ENCODE data around the gene RUNDC3A. TPM values are rescaled to one million over a fixed set of nuclear protein-coding genes. Genes with fewer than 3 reads are reported as not detected.

RUNDC3A gene
- total and polyA plus RNA-seq, 2 of the 13 experiments (the other 11 are each of a cell fraction or from before 2014, with no cell fraction given) = 0.25 TPM; not detected in 1

GRCh38 chr17:44344939-44345453, 36.6 kb downstream of the RUNDC3A start, which contains the start of gene GRN (continued):
- peak; percentile 66; the same call in 1 of the 2 replicates for TF ChIP-seq ZNF704 (CRISPR knock-in tag; IDR thresholded peaks at IDR 0.05; ENCODE audit: borderline replicate concordance)
- TF ChIP-seq SRF (IDR thresholded peaks at IDR 0.05; ENCODE audit: low read depth, low read length) = no peak
- TF ChIP-seq CREM (IDR thresholded peaks at IDR 0.05) = peak; percentile 79
- no peak; the same call in 1 of the 2 replicates for TF ChIP-seq CREM (CRISPR knock-in tag; IDR thresholded peaks at IDR 0.05)
- TF ChIP-seq SAFB2 (CRISPR knock-in tag; IDR thresholded peaks at IDR 0.05; ENCODE audit: borderline replicate concordance, low read depth) = peak; percentile 78; the same call in 1 of the 2 replicates
- TF ChIP-seq MED1 (CRISPR knock-in tag; IDR thresholded peaks at IDR 0.05) = peak; percentile 54
- TF ChIP-seq, protein P1, sequence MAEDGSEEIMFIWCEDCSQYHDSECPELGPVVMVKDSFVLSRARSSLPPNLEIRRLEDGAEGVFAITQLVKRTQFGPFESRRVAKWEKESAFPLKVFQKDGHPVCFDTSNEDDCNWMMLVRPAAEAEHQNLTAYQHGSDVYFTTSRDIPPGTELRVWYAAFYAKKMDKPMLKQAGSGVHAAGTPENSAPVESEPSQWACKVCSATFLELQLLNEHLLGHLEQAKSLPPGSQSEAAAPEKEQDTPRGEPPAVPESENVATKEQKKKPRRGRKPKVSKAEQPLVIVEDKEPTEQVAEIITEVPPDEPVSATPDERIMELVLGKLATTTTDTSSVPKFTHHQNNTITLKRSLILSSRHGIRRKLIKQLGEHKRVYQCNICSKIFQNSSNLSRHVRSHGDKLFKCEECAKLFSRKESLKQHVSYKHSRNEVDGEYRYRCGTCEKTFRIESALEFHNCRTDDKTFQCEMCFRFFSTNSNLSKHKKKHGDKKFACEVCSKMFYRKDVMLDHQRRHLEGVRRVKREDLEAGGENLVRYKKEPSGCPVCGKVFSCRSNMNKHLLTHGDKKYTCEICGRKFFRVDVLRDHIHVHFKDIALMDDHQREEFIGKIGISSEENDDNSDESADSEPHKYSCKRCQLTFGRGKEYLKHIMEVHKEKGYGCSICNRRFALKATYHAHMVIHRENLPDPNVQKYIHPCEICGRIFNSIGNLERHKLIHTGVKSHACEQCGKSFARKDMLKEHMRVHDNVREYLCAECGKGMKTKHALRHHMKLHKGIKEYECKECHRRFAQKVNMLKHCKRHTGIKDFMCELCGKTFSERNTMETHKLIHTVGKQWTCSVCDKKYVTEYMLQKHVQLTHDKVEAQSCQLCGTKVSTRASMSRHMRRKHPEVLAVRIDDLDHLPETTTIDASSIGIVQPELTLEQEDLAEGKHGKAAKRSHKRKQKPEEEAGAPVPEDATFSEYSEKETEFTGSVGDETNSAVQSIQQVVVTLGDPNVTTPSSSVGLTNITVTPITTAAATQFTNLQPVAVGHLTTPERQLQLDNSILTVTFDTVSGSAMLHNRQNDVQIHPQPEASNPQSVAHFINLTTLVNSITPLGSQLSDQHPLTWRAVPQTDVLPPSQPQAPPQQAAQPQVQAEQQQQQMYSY (CRISPR knock-in tag; IDR thresholded peaks at IDR 0.05) = no peak
- TF ChIP-seq HOXA3 (CRISPR knock-in tag; IDR thresholded peaks at IDR 0.05) = peak; percentile 80; the same call in 1 of the 2 replicates
- TF ChIP-seq KLF11 (CRISPR knock-in tag; IDR thresholded peaks at IDR 0.05) = peak; percentile 91
- peak; percentile 87 for TF ChIP-seq KDM5B (CRISPR knock-in tag; IDR thresholded peaks at IDR 0.05; ENCODE audit: borderline replicate concordance)
- TF ChIP-seq, protein P2, sequence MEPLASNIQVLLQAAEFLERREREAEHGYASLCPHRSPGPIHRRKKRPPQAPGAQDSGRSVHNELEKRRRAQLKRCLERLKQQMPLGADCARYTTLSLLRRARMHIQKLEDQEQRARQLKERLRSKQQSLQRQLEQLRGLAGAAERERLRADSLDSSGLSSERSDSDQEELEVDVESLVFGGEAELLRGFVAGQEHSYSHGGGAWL (CRISPR knock-in tag; IDR thresholded peaks at IDR 0.05) = peak; percentile 82
- peak; percentile 57 for TF ChIP-seq SALL1 (CRISPR knock-in tag; IDR thresholded peaks at IDR 0.05)
- no peak for TF ChIP-seq ZNF430 (CRISPR knock-in tag; IDR thresholded peaks at IDR 0.05)
- TF ChIP-seq, protein P3, sequence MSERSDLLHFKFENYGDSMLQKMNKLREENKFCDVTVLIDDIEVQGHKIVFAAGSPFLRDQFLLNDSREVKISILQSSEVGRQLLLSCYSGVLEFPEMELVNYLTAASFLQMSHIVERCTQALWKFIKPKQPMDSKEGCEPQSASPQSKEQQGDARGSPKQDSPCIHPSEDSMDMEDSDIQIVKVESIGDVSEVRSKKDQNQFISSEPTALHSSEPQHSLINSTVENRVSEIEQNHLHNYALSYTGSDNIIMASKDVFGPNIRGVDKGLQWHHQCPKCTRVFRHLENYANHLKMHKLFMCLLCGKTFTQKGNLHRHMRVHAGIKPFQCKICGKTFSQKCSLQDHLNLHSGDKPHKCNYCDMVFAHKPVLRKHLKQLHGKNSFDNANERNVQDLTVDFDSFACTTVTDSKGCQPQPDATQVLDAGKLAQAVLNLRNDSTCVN (CRISPR knock-in tag; IDR thresholded peaks at IDR 0.05; ENCODE audit: borderline replicate concordance) = peak; percentile 55; the same call in 1 of the 2 replicates
- peak; percentile 76 for TF ChIP-seq SRSF1 (optimal IDR thresholded peaks at IDR 0.05; ENCODE audit: low read depth, low read length)
- TF ChIP-seq RBFOX2 (IDR thresholded peaks at IDR 0.05; ENCODE audit: low read depth, low read length) = peak; percentile 80
- TF ChIP-seq, protein P4, sequence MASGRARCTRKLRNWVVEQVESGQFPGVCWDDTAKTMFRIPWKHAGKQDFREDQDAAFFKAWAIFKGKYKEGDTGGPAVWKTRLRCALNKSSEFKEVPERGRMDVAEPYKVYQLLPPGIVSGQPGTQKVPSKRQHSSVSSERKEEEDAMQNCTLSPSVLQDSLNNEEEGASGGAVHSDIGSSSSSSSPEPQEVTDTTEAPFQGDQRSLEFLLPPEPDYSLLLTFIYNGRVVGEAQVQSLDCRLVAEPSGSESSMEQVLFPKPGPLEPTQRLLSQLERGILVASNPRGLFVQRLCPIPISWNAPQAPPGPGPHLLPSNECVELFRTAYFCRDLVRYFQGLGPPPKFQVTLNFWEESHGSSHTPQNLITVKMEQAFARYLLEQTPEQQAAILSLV (CRISPR knock-in tag; IDR thresholded peaks at IDR 0.05; ENCODE audit: borderline replicate concordance) = peak; percentile 45; the same call in 1 of the 2 replicates
- TF ChIP-seq NR2F6 (IDR thresholded peaks at IDR 0.05) = no peak
- TF ChIP-seq NR2F6 (CRISPR knock-in tag; IDR thresholded peaks at IDR 0.05) = peak; percentile 61; the same call in 1 of the 2 replicates
- TF ChIP-seq POLR2A (IDR thresholded peaks at IDR 0.05; ENCODE audit: insufficient read depth in 1 of 2, low read depth in 2 of 2, low read length in 2 of 2) = peak; percentile 92 to 97
- peak; percentile 73; the same call in 1 of the 2 replicates for TF ChIP-seq ZNF44 (CRISPR knock-in tag; IDR thresholded peaks at IDR 0.05)
- TF ChIP-seq ZSCAN25 (CRISPR knock-in tag; IDR thresholded peaks at IDR 0.05) = peak; percentile 48; the same call in 1 of the 2 replicates
